Keratinocyte (primary cell): Measurements from ENCODE around the gene ACBD6. TPM values are rescaled to one million over a fixed set of nuclear protein-coding genes. Genes with fewer than 3 reads are reported as not detected.

Source experiments
- DNase-seq: peaks from one replicate; pipeline ENCODE4 v3.0.0-alpha.2; 2011; ENCODE audit warnings: low read depth, missing footprints, low spot score
- FAIRE-seq: peaks from 2 replicates; lab custom pipeline; 2011; peaks lifted over from hg19 to GRCh38; lab: Jason Lieb, UNC
- H2AFZ ChIP-seq: 2 replicates; pipeline ENCODE4 v1.6.0; 2012; ENCODE audit warnings: low read length, control low read depth, inconsistent platforms; ENCODE audit not compliant: control insufficient read depth
- H3K27ac ChIP-seq: 2 replicates; pipeline ENCODE4 v1.5.1; 2011; ENCODE audit warnings: low read length; ENCODE audit not compliant: control insufficient read depth, insufficient read depth
- H3K27me3 ChIP-seq: 3 replicates; pipeline ENCODE4 v1.6.0; 2011; ENCODE audit warnings: low read length; ENCODE audit not compliant: control insufficient read depth, insufficient read depth; ENCODE audit errors: extremely low read depth
- H3K36me3 ChIP-seq, 2 experiments: 2 replicates in 1 of 2; 3 replicates in 1 of 2; pipeline ENCODE4 v1.5.1; 2011; ENCODE audit warnings: low read length in 2 of 2, mild to moderate bottlenecking in 1 of 2; ENCODE audit not compliant: control insufficient read depth in 2 of 2, insufficient read depth in 2 of 2; ENCODE audit errors: extremely low read depth in 1 of 2
- H3K4me1 ChIP-seq: 3 replicates; pipeline ENCODE4 v1.5.1; 2011; ENCODE audit warnings: low read length; ENCODE audit not compliant: control insufficient read depth, insufficient read depth; ENCODE audit errors: extremely low read depth
- H3K4me2 ChIP-seq: 3 replicates; pipeline ENCODE4 v1.6.0; 2011; ENCODE audit warnings: low read depth, low read length; ENCODE audit not compliant: control insufficient read depth, insufficient read depth; ENCODE audit errors: extremely low read depth
- H3K4me3 ChIP-seq, 3 experiments: fragments of 200-600 bp in 1 of 3; sonication (generic) in 1 of 3; 2 replicates in 2 of 3; 3 replicates in 1 of 3; pipeline ENCODE4 v1.5.1; 2011 to 2016; ENCODE audit warnings: low read length in 3 of 3, mild to moderate bottlenecking in 3 of 3, control low read depth in 2 of 3, inconsistent platforms in 1 of 3, low read depth in 1 of 3, mixed read lengths in 1 of 3, mixed run types in 1 of 3, moderate library complexity in 1 of 3; ENCODE audit not compliant: control insufficient read depth in 2 of 3, insufficient read depth in 2 of 3; ENCODE audit errors: extremely low read depth in 1 of 3
- H3K79me2 ChIP-seq: 2 replicates; pipeline ENCODE4 v1.6.0; 2012; ENCODE audit warnings: low read length; ENCODE audit not compliant: control insufficient read depth, insufficient read depth
- H3K9ac ChIP-seq: 3 replicates; pipeline ENCODE4 v1.6.0; 2011; ENCODE audit warnings: low read length; ENCODE audit not compliant: control insufficient read depth, insufficient read depth; ENCODE audit errors: extremely low read depth
- H3K9me1 ChIP-seq: 3 replicates; pipeline ENCODE4 v1.6.0; 2011; ENCODE audit warnings: low read length; ENCODE audit not compliant: control insufficient read depth, insufficient read depth; ENCODE audit errors: extremely low read depth
- H3K9me3 ChIP-seq: 2 replicates; pipeline ENCODE4 v1.5.1; 2012; ENCODE audit warnings: low read depth, low read length; ENCODE audit not compliant: control insufficient read depth
- H4K20me1 ChIP-seq: 3 replicates; pipeline ENCODE4 v1.6.0; 2011; ENCODE audit warnings: low read length; ENCODE audit not compliant: control insufficient read depth, insufficient read depth; ENCODE audit errors: extremely low read depth
- EZH2 ChIP-seq: IDR thresholded peaks from one replicate; pipeline ENCODE4 v1.6.1; 2012; ENCODE audit warnings: inconsistent platforms, mild to moderate bottlenecking, low read length, moderate library complexity
- dilution Hi-C: fragments of 300-500 bp; cut with MboI; formaldehyde crosslinking; loops from one replicate; pipeline ENCODE4 v1.7.0; 2020; ENCODE audit warnings: low sequenced_read_pairs; ENCODE audit not compliant: extremely low pct_ligation_motif_present
- polyA plus RNA-seq, 5 experiments: library from polyadenylated mRNA; depleted of rRNA in 3 of 5; stranded (reverse) in 3 of 5; stranded (forward) in 1 of 5; unstranded in 1 of 5; fragments of >200 nt; gene quantifications; 1 replicate in 1 of 5; 2 replicates in 3 of 5; 3 replicates in 1 of 5; pipeline versions ENCODE4 v1.2.1 to v1.2.3, GENCODE V29; 2011 to 2012; ENCODE audit warnings: missing spikeins in 2 of 5, low read depth in 1 of 5, low replicate concordance in 1 of 5
- TF ChIP-seq, protein P1 (sequence below), 3 experiments: IDR thresholded peaks in 1 of 3; conservative IDR thresholded peaks in 1 of 3; optimal IDR thresholded peaks in 1 of 3; 2 replicates in 2 of 3; 3 replicates in 1 of 3; pipeline versions ENCODE3 to v1.5.1; 2011; ENCODE audit warnings: low read length in 3 of 3, mild to moderate bottlenecking in 3 of 3, moderate library complexity in 2 of 3, control low read depth in 1 of 3, inconsistent platforms in 1 of 3; ENCODE audit not compliant: insufficient read depth in 2 of 3; ENCODE audit errors: extremely low read depth in 1 of 3

The ACBD6 gene
- polyA plus RNA-seq, 1 donor (not counting 4 experiments of a cell fraction or from before 2014, with no cell fraction given) = 47.5 TPM

GRCh38 chr1:180282401-180283044, 219.9 kb downstream of the ACBD6 start:
- FAIRE-seq = no peak

DNA sequence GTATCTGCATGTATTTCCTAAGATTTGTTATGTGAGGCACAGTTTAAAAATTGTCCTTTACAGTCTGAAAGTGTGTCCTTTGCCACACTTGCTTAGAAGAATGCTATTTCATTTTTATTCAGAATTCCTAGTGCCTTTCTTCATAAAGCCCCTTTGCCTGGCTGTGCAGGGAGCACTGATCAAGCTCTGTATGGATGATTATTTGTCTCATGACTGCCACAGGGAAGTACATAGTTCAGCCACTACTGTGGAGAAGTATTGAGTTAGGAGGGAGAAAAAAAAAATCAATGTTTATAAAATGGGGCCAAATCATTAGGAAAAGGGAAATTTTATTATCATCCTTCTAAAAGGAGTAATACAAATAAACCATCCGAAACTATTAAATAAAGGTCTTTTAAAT, 220.9 kb downstream of the ACBD6 start:
- no peak overlapping the region for H3K4me3 ChIP-seq

More at GRCh38 chr1:180282401-180283044, 219.9 kb downstream of the ACBD6 start:
- Histone ChIP-seq H4K20me1 (no peaks in the 10 kb centered on the region), H3K36me3 (peaks cover 5 to 18% of the 10 kb centered on the region in 2 experiments), H3K27me3 (no peaks in the 10 kb centered on the region), H3K4me1 (no peaks in the 10 kb centered on the region), H3K79me2 (no peaks in the 10 kb centered on the region), H3K4me3 (no peak overlapping the region), H3K27ac (no peak overlapping the region), H3K9ac (no peak overlapping the region), H3K4me2 (no peak overlapping the region), H2AFZ (no peak overlapping the region), H3K9me3 (no peaks in the 10 kb centered on the region), H3K9me1 (no peaks in the 10 kb centered on the region)
- TF ChIP-seq, protein P1, sequence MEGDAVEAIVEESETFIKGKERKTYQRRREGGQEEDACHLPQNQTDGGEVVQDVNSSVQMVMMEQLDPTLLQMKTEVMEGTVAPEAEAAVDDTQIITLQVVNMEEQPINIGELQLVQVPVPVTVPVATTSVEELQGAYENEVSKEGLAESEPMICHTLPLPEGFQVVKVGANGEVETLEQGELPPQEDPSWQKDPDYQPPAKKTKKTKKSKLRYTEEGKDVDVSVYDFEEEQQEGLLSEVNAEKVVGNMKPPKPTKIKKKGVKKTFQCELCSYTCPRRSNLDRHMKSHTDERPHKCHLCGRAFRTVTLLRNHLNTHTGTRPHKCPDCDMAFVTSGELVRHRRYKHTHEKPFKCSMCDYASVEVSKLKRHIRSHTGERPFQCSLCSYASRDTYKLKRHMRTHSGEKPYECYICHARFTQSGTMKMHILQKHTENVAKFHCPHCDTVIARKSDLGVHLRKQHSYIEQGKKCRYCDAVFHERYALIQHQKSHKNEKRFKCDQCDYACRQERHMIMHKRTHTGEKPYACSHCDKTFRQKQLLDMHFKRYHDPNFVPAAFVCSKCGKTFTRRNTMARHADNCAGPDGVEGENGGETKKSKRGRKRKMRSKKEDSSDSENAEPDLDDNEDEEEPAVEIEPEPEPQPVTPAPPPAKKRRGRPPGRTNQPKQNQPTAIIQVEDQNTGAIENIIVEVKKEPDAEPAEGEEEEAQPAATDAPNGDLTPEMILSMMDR (optimal IDR thresholded peaks at IDR 0.05 in 1 of 3, IDR thresholded peaks at IDR 0.05 in 1 of 3, conservative IDR thresholded peaks at IDR 0.05 in 1 of 3; ENCODE audit: extremely low read depth in 1 of 3, insufficient read depth in 2 of 3, low read length in 3 of 3) = no peak
- no peak for TF ChIP-seq EZH2
- dilution Hi-C loops = no loop called here
- no peak for DNase-seq

More for the DNA sequence above, 220.9 kb downstream of the ACBD6 start:
- H3K4me1 ChIP-seq = no peaks in the 10 kb centered on the region
- no peak overlapping the region for H2AFZ ChIP-seq
- no peak overlapping the region for H3K9ac ChIP-seq
- H3K36me3 ChIP-seq = peaks cover 7 to 18% of the 10 kb centered on the region in 2 experiments
- no peak overlapping the region for H3K27ac ChIP-seq
- no peaks in the 10 kb centered on the region for H3K79me2 ChIP-seq
- FAIRE-seq = no peak
- no peak for DNase-seq
- H3K4me2 ChIP-seq = no peak overlapping the region
- no peak for TF ChIP-seq EZH2
- TF ChIP-seq, protein P1 (optimal IDR thresholded peaks at IDR 0.05 in 1 of 3, IDR thresholded peaks at IDR 0.05 in 1 of 3, conservative IDR thresholded peaks at IDR 0.05 in 1 of 3; ENCODE audit: extremely low read depth in 1 of 3, insufficient read depth in 2 of 3, low read length in 3 of 3) = no peak
- no peaks in the 10 kb centered on the region for H3K9me1 ChIP-seq
- dilution Hi-C loops = no loop called here
- H4K20me1 ChIP-seq = no peaks in the 10 kb centered on the region
- H3K9me3 ChIP-seq = no peaks in the 10 kb centered on the region
- no peaks in the 10 kb centered on the region for H3K27me3 ChIP-seq
